ENCODE results near the gene BICC1. TPM values are rescaled to one million over a fixed set of nuclear protein-coding genes. Genes with fewer than 3 reads are reported as not detected.

The BICC1 gene
- total and polyA plus RNA-seq, 2 donors (not counting 1 experiment from before 2014, with no cell fraction given): not detected

- Histone ChIP-seq H3K27me3 (replicated peaks in 1 of 4; ENCODE audit: control extremely low read depth in 1 of 4, control insufficient read depth in 3 of 4, insufficient read depth in 4 of 4, low read length in 3 of 4) (no peaks in the 10 kb centered on the region), H3K9me3 (ENCODE audit: control extremely low read depth in 1 of 3, control insufficient read depth in 2 of 3, insufficient read depth in 1 of 3, low read length in 2 of 3) (no peaks in the 10 kb centered on the region), H2AFZ (ENCODE audit: insufficient read depth, low read depth, low read length, poor library complexity, severe bottlenecking) (no peak overlapping the region), H3K4me1 (ENCODE audit: control insufficient read depth in 2 of 2, insufficient read depth in 2 of 2, low read length in 2 of 2) (no peaks in the 10 kb centered on the region), H3K4me3 (ENCODE audit: control extremely low read depth in 1 of 5, extremely low read depth in 1 of 5, insufficient read depth in 1 of 5, low read depth in 2 of 5, low read length in 4 of 5) (no peak overlapping the region), H3K27ac (ENCODE audit: low read length in 2 of 2) (no peak overlapping the region), H4K20me1 (ENCODE audit: control insufficient read depth, insufficient read depth, low read length, poor library complexity, severe bottlenecking) (no peaks in the 10 kb centered on the region), H3K79me2 (ENCODE audit: control insufficient read depth, insufficient read depth, low read length) (no peaks in the 10 kb centered on the region), H3K36me3 (replicated peaks in 1 of 2; ENCODE audit: control extremely low read depth in 1 of 2, control insufficient read depth in 1 of 2, extremely low read depth in 1 of 2, insufficient read depth in 2 of 2, low read length in 1 of 2) (no peaks in the 10 kb centered on the region), H3K9ac (ENCODE audit: low read length) (no peak overlapping the region), H3K4me2 (replicated peaks; ENCODE audit: low read depth, low read length, poor library complexity, severe bottlenecking) (no peak overlapping the region)
- Mint-ChIP-seq H3K4me1 (no peaks in the 10 kb centered on the region), H3K27me3 (no peaks in the 10 kb centered on the region), H3K9me3 (ENCODE audit: insufficient read depth) (no peaks in the 10 kb centered on the region), H3K4me3 (no peak overlapping the region), H3K27ac (no peak overlapping the region)
- DNase-seq: no peak
- CTCF ChIA-PET: no interaction called here
- ATAC-seq (ENCODE audit: low read depth): no peak
- POLR2A ChIA-PET: no interaction called here
- no peak for TF ChIP-seq CTCF (IDR thresholded peaks at IDR 0.05)
- TF ChIP-seq EZH2 (IDR thresholded peaks at IDR 0.05; ENCODE audit: borderline replicate concordance, insufficient read depth, low read depth, low read length, poor library complexity, severe bottlenecking): no peak
- 94% methylated on average over 2 of the region's 2 CpGs for WGBS (ENCODE audit: insufficient coverage)
- intact Hi-C loops (cut with micrococcal nuclease): no loop called here
Measured at GRCh38 chr10:58810751-58811150, 298.1 kb downstream of the BICC1 start.

- 92% methylated on average over 5 of the region's 8 CpGs for WGBS (ENCODE audit: insufficient coverage)
Measured at GRCh38 chr10:58813573-58813972, 300.9 kb downstream of the BICC1 start.

More at GRCh38 chr10:58813573-58813972, 300.9 kb downstream of the BICC1 start:
- CTCF ChIA-PET: no interaction called here
- H3K9ac ChIP-seq (ENCODE audit: low read length): no peak overlapping the region
- intact Hi-C loops (cut with micrococcal nuclease): no loop called here
- no peaks in the 10 kb centered on the region for H3K9me3 ChIP-seq (ENCODE audit: control extremely low read depth in 1 of 3, control insufficient read depth in 2 of 3, insufficient read depth in 1 of 3, low read length in 2 of 3)
- H2AFZ ChIP-seq (ENCODE audit: insufficient read depth, low read depth, low read length, poor library complexity, severe bottlenecking): no peak overlapping the region
- Mint-ChIP-seq H3K4me3 (no peak overlapping the region), H3K9me3 (ENCODE audit: insufficient read depth) (no peaks in the 10 kb centered on the region), H3K4me1 (no peaks in the 10 kb centered on the region), H3K27ac (no peak overlapping the region), H3K27me3 (no peaks in the 10 kb centered on the region)
- H3K4me3 ChIP-seq (ENCODE audit: control extremely low read depth in 1 of 5, extremely low read depth in 1 of 5, insufficient read depth in 1 of 5, low read depth in 2 of 5, low read length in 4 of 5): no peak overlapping the region
- TF ChIP-seq EZH2 (IDR thresholded peaks at IDR 0.05; ENCODE audit: borderline replicate concordance, insufficient read depth, low read depth, low read length, poor library complexity, severe bottlenecking) (no peak), CTCF (IDR thresholded peaks at IDR 0.05) (no peak)
- DNase-seq (no peak), ATAC-seq (ENCODE audit: low read depth) (no peak)
- no peaks in the 10 kb centered on the region for H3K4me1 ChIP-seq (ENCODE audit: control insufficient read depth in 2 of 2, insufficient read depth in 2 of 2, low read length in 2 of 2)
- no peaks in the 10 kb centered on the region for H3K36me3 ChIP-seq (replicated peaks in 1 of 2; ENCODE audit: control extremely low read depth in 1 of 2, control insufficient read depth in 1 of 2, extremely low read depth in 1 of 2, insufficient read depth in 2 of 2, low read length in 1 of 2)
- no peaks in the 10 kb centered on the region for H3K79me2 ChIP-seq (ENCODE audit: control insufficient read depth, insufficient read depth, low read length)
- no peaks in the 10 kb centered on the region for H3K27me3 ChIP-seq (replicated peaks in 1 of 4; ENCODE audit: control extremely low read depth in 1 of 4, control insufficient read depth in 3 of 4, insufficient read depth in 4 of 4, low read length in 3 of 4)
- no peak overlapping the region for H3K4me2 ChIP-seq (replicated peaks; ENCODE audit: low read depth, low read length, poor library complexity, severe bottlenecking)
- POLR2A ChIA-PET: no interaction called here
- no peak overlapping the region for H3K27ac ChIP-seq (ENCODE audit: low read length in 2 of 2)
- no peaks in the 10 kb centered on the region for H4K20me1 ChIP-seq (ENCODE audit: control insufficient read depth, insufficient read depth, low read length, poor library complexity, severe bottlenecking)

All from B cell (primary cell).